GM18861 (cell line): ENCODE data around the gene SMIM45.

Source experiments
- ATAC-seq: cut with Tn5 transposase; IDR thresholded peaks from one replicate; pipeline ENCODE4 v1.9.1; 2021; ENCODE audit not compliant: unreplicated experiment

SMIM45 gene

GRCh38 chr22:41951898-41952474 is at the start of gene SMIM45:
SMIM45 (plus strand) TSS chr22:41952150.
- no peak for ATAC-seq

- no peak for ATAC-seq
These were observed 49.0 kb upstream of the SMIM45 start for GRCh38 chr22:41902932-41903421.

- no peak for ATAC-seq
These were observed 47.2 kb upstream of the SMIM45 start for GRCh38 chr22:41904450-41905410.

GRCh38 chr22:41905411-41906202 is 46.3 kb upstream of the SMIM45 start:
- ATAC-seq = no peak

- ATAC-seq = no peak
These were observed 45.1 kb upstream of the SMIM45 start for GRCh38 chr22:41906822-41907221.

- ATAC-seq = no peak
These were observed 44.2 kb upstream of the SMIM45 start for GRCh38 chr22:41907436-41908401.

- ATAC-seq = no peak
These were observed 43.3 kb upstream of the SMIM45 start for GRCh38 chr22:41908411-41909309.

- ATAC-seq = no peak
These were observed 42.5 kb upstream of the SMIM45 start for GRCh38 chr22:41909310-41910049.

GRCh38 chr22:41910050-41911000 is 41.6 kb upstream of the SMIM45 start:
- no peak for ATAC-seq

- ATAC-seq = no peak
These were observed 40.8 kb upstream of the SMIM45 start for GRCh38 chr22:41911001-41911611.

- no peak for ATAC-seq
These were observed 39.5 kb upstream of the SMIM45 start for GRCh38 chr22:41912338-41913039.

GRCh38 chr22:41913040-41913719 is 38.8 kb upstream of the SMIM45 start:
- no peak for ATAC-seq

GRCh38 chr22:41913842-41914534 is 38.0 kb upstream of the SMIM45 start:
- ATAC-seq = no peak

- ATAC-seq = no peak
These were observed 37.3 kb upstream of the SMIM45 start for GRCh38 chr22:41914611-41915034.
